Gastroesophageal sphincter (tissue), 4 donors: Measurements from ENCODE around the gene SLC9A4. TPM values are rescaled to one million over a fixed set of nuclear protein-coding genes. Genes with fewer than 3 reads are reported as not detected.
"Not testable (repeated sequence)": the region's sequence is repeated elsewhere in the genome, so short reads cannot be mapped to it uniquely, and the experiment has no call there.

Source experiments
- ATAC-seq: fragments of 150-250 bp; one replicate; pipeline ENCODE4 v1.9.1; 2016; ENCODE audit warnings: mild to moderate bottlenecking, moderate library complexity
- H3K27ac ChIP-seq, 4 donors: fragments of 200-600 bp; sonication (generic) in 3 of 4; 1 replicate in 3 of 4; 2 replicates in 1 of 4; pipeline ENCODE4 v1.5.1; 2016 to 2019
- H3K27me3 ChIP-seq: fragments of 200-600 bp; sonication (generic); one replicate; pipeline ENCODE4 v1.5.1; 2019
- H3K36me3 ChIP-seq, 2 donors: fragments of 200-600 bp; sonication (generic); one replicate each; pipeline ENCODE4 v1.5.1; 2019; ENCODE audit warnings: control low read depth in 1 of 2
- H3K4me1 ChIP-seq, 3 donors: fragments of 200-600 bp; sonication (generic); 1 replicate in 2 of 3; 2 replicates in 1 of 3; pipeline ENCODE4 v1.5.1; 2016 to 2019; ENCODE audit warnings: control low read depth in 2 of 3
- H3K4me3 ChIP-seq, 2 donors: fragments of 200-600 bp; sonication (generic); one replicate each; pipeline ENCODE4 v1.5.1; 2019; ENCODE audit warnings: mild to moderate bottlenecking in 1 of 2, moderate library complexity in 1 of 2
- H3K9me3 ChIP-seq, 3 donors: fragments of 200-600 bp; sonication (generic); one replicate each; pipeline ENCODE4 v1.5.1; 2017 to 2019; ENCODE audit warnings: control low read depth in 2 of 3
- CTCF ChIP-seq, 4 experiments: fragments of 200-600 bp in 2 of 4; fragments of 450-650 bp in 2 of 4; sonication (generic) in 1 of 4; IDR thresholded peaks; one replicate each; pipeline ENCODE4 v1.5.1; 2017 to 2019; ENCODE audit warnings: antibody characterized with exemption in 4 of 4, mild to moderate bottlenecking in 2 of 4, moderate library complexity in 2 of 4
- EP300 ChIP-seq: sonication (generic); formaldehyde crosslinking; IDR thresholded peaks from one replicate; pipeline ENCODE4 v1.6.1; 2017; ENCODE audit warnings: antibody characterized with exemption, mild to moderate bottlenecking
- POLR2A ChIP-seq, 2 donors: fragments of 450-650 bp; IDR thresholded peaks; one replicate each; pipeline ENCODE4 v1.6.1; 2017; ENCODE audit warnings: antibody characterized with exemption in 2 of 2, mild to moderate bottlenecking in 2 of 2, moderate library complexity in 1 of 2
- POLR2AphosphoS5 ChIP-seq: sonication (generic); formaldehyde crosslinking; IDR thresholded peaks from one replicate; pipeline ENCODE4 v1.6.1; 2017; ENCODE audit warnings: antibody characterized with exemption
- WGBS, 2 donors: methylation state at CpG; one replicate each; pipeline ENCODE4 v1.1.5; 2018; ENCODE audit warnings: low coverage in 1 of 2; 5-methylcytosine and 5-hydroxymethylcytosine counted together
- total RNA-seq, 4 donors: library from RNA; depleted of rRNA; stranded (reverse); fragments of >200 nt; gene quantifications; one replicate each; pipeline ENCODE4 v1.1.0, GENCODE V29; 2016

The SLC9A4 gene
- total RNA-seq, 4 donors from 2014 or later, result 0.22 TPM; not detected in 3

GRCh38 chr2:102550151-102550550 is 77.1 kb downstream of the SLC9A4 start:
- Histone ChIP-seq H3K27me3 (no peaks in the 10 kb centered on the region), H3K4me1 (no peaks in the 10 kb centered on the region), H3K27ac (no peak overlapping the region), H3K4me3 (no peak overlapping the region), H3K9me3 (peaks cover 0 to 43% (median 0%) of the 10 kb centered on the region in 3 donors), H3K36me3 (no peaks in the 10 kb centered on the region)
- WGBS, 2 donors, result 85 to 92% methylated on average over 2 of the region's 2 CpGs
- no peak for ATAC-seq
- TF ChIP-seq CTCF (IDR thresholded peaks at IDR 0.05), result no peak
- no peak for TF ChIP-seq EP300
- no peak for TF ChIP-seq POLR2AphosphoS5
- no peak for TF ChIP-seq POLR2A (IDR thresholded peaks at IDR 0.05)

- peaks cover 0 to 43% (median 0%) of the 10 kb centered on the region in 3 donors for H3K9me3 ChIP-seq
- TF ChIP-seq EP300 (no peak), POLR2A (IDR thresholded peaks at IDR 0.05) (no peak), CTCF (IDR thresholded peaks at IDR 0.05) (no peak), POLR2AphosphoS5 (no peak)
- ATAC-seq, result no peak
- H3K27ac ChIP-seq, result no peak overlapping the region
- 50 to 58% methylated on average over 2 of the region's 2 CpGs for WGBS, 2 donors
- no peaks in the 10 kb centered on the region for H3K36me3 ChIP-seq
- no peaks in the 10 kb centered on the region for H3K4me1 ChIP-seq
- H3K4me3 ChIP-seq, result no peak overlapping the region
- H3K27me3 ChIP-seq, result no peaks in the 10 kb centered on the region
Observed at GRCh38 chr2:102551329-102552096, 78.5 kb downstream of the SLC9A4 start.

GRCh38 chr2:102553601-102554000 is 80.6 kb downstream of the SLC9A4 start:
- WGBS, 2 donors, result 0 to 45% methylated on average over 1 of the region's 1 CpG
- Histone ChIP-seq H3K27me3 (no peaks in the 10 kb centered on the region), H3K27ac (no peak overlapping the region), H3K4me3 (no peak overlapping the region), H3K4me1 (no peaks in the 10 kb centered on the region), H3K9me3 (peaks cover 0 to 30% (median 0%) of the 10 kb centered on the region in 3 donors), H3K36me3 (no peaks in the 10 kb centered on the region)
- no peak for ATAC-seq
- TF ChIP-seq EP300, result no peak
- TF ChIP-seq POLR2AphosphoS5, result no peak
- TF ChIP-seq POLR2A (IDR thresholded peaks at IDR 0.05), result no peak
- TF ChIP-seq CTCF (IDR thresholded peaks at IDR 0.05), result no peak

GRCh38 chr2:102558463-102558862 is 85.4 kb downstream of the SLC9A4 start:
- Histone ChIP-seq H3K27me3 (no peaks in the 10 kb centered on the region), H3K4me1 (no peaks in the 10 kb centered on the region), H3K4me3 (no peak overlapping the region), H3K9me3 (no peaks in the 10 kb centered on the region), H3K36me3 (no peaks in the 10 kb centered on the region), H3K27ac (no peak overlapping the region)
- TF ChIP-seq POLR2AphosphoS5 (no peak), POLR2A (IDR thresholded peaks at IDR 0.05) (no peak), EP300 (no peak), CTCF (IDR thresholded peaks at IDR 0.05) (no peak)
- no peak for ATAC-seq
- whole genome bisulfite sequencing, 2 donors, result 57 to 90% methylated on average over 1 of the region's 1 CpG

GRCh38 chr2:102562542-102562941 is 89.5 kb downstream of the SLC9A4 start:
- not testable (repeated sequence) for H3K4me1 ChIP-seq, H3K36me3 ChIP-seq, H3K27me3 ChIP-seq, H3K4me3 ChIP-seq, H3K9me3 ChIP-seq, H3K27ac ChIP-seq, ATAC-seq
- WGBS, 2 donors, result 57 to 100% methylated on average over 1 of the region's 1 CpG
